HCT116 (cell line): Measurements from ENCODE around the gene AKAP11. TPM values are rescaled to one million over a fixed set of nuclear protein-coding genes. Genes with fewer than 3 reads are reported as not detected.
A peak's percentile ranks its signal among the peaks of the same experiment; 100 is the strongest.

Experiments
- ATAC-seq: fragments of 200-7000 bp; cut with Tn5 transposase; 2 replicates; pipeline ENCODE4 v1.9.1; 2020; ENCODE audit warnings: mild to moderate bottlenecking, moderate library complexity
- BruUV-seq: library from RNA; stranded (reverse); fragments of 400-500 nt; replicated peaks from 2 replicates; lab custom pipeline; 2021; lab: Mats Ljungman, UMichigan
- CTCF ChIA-PET: fragments of 300-600 bp; sonication (Branson Sonifier 250); formaldehyde crosslinking; loops from one replicate; lab custom pipeline; 2021; ENCODE audit warnings: antibody characterized with exemption; lab: Charles Lee
- POLR2A ChIA-PET: fragments of 300-600, 350-600 bp; sonication (Branson Sonifier 250); formaldehyde crosslinking; loops from one replicate; lab custom pipeline; 2021; ENCODE audit warnings: antibody characterized with exemption; lab: Charles Lee
- RAD21 ChIA-PET, 2 experiments: fragments of 300-600 bp; sonication (Branson Sonifier 250); formaldehyde crosslinking; loops; one replicate each; lab custom pipeline; 2023; ENCODE audit warnings: low total read pairs in 2 of 2; ENCODE audit not compliant: uncharacterized antibody in 2 of 2, unreplicated experiment in 2 of 2, low non-redundant PET in 1 of 2; lab: Charles Lee
- DNase-seq: peaks from one replicate; pipeline ENCODE4 v3.0.0-alpha.2; 2010; ENCODE audit warnings: low read depth, low spot score
- H2AFZ ChIP-seq: fragments of 200-600 bp; shearing (Covaris generic), sonication (generic); 2 replicates; pipeline ENCODE4 v1.6.1; 2017; ENCODE audit warnings: low read depth, mixed run types, mixed read lengths, antibody characterized with exemption, low read length; ENCODE audit not compliant: poor library complexity, severe bottlenecking
- H3K27ac ChIP-seq: 2 replicates; pipeline ENCODE4 v1.5.1; 2012; ENCODE audit warnings: low read depth, low read length
- H3K27me3 ChIP-seq: fragments of 200-600 bp; sonication (generic); 2 replicates; pipeline ENCODE4 v1.6.1; 2016; ENCODE audit warnings: mixed run types, low read length, mixed read lengths; ENCODE audit not compliant: insufficient read depth
- H3K36me3 ChIP-seq, 2 experiments: fragments of 200-500 bp in 1 of 2; fragments of 200-600 bp in 1 of 2; sonication (Bioruptor generic) in 1 of 2; sonication (generic) in 1 of 2; 2 replicates each; pipeline versions ENCODE4 v1.5.1 to v1.6.1; 2014 to 2016; ENCODE audit warnings: low read length in 2 of 2, inconsistent platforms in 1 of 2, mixed read lengths in 1 of 2, mixed run types in 1 of 2; ENCODE audit not compliant: insufficient read depth in 2 of 2, control insufficient read depth in 1 of 2
- H3K4me1 ChIP-seq, 2 experiments: fragments of 200-600 bp in 1 of 2; sonication (generic) in 1 of 2; 2 replicates each; pipeline versions ENCODE4 v1.5.1 to v1.6.1; 2012 to 2017; ENCODE audit warnings: low read length in 2 of 2, inconsistent platforms in 1 of 2, mild to moderate bottlenecking in 1 of 2, mixed read lengths in 1 of 2, mixed run types in 1 of 2, moderate library complexity in 1 of 2; ENCODE audit not compliant: insufficient read depth in 2 of 2, control insufficient read depth in 1 of 2
- H3K4me2 ChIP-seq: fragments of 200-600 bp; sonication (generic); 2 replicates; pipeline ENCODE4 v1.6.1; 2017; ENCODE audit warnings: mixed run types, low read length, mixed read lengths
- H3K4me3 ChIP-seq, 2 experiments: fragments of 200-600 bp in 1 of 2; sonication (generic) in 1 of 2; replicated peaks in 1 of 2; 2 replicates each; pipeline ENCODE4 v1.5.1; 2011 to 2016; ENCODE audit warnings: low read length in 2 of 2, control low read depth in 1 of 2, low read depth in 1 of 2, mild to moderate bottlenecking in 1 of 2, mixed read lengths in 1 of 2, mixed run types in 1 of 2
- H3K79me2 ChIP-seq: fragments of 200-600 bp; sonication (generic); 2 replicates; pipeline ENCODE4 v1.6.1; 2017; ENCODE audit warnings: mild to moderate bottlenecking, mixed run types, low read length, moderate library complexity, mixed read lengths; ENCODE audit not compliant: insufficient read depth
- H3K9ac ChIP-seq: fragments of 200-600 bp; sonication (generic); 2 replicates; pipeline ENCODE4 v1.6.1; 2016; ENCODE audit warnings: low read length, mixed read lengths
- H3K9me2 ChIP-seq: fragments of 200-600 bp; sonication (generic), shearing (Covaris generic); 2 replicates; pipeline ENCODE4 v1.6.1; 2017; ENCODE audit warnings: mixed run types, mild to moderate bottlenecking, moderate library complexity; ENCODE audit not compliant: insufficient read depth
- H3K9me3 ChIP-seq, 2 experiments: fragments of 200-500 bp in 1 of 2; fragments of 200-600 bp in 1 of 2; sonication (Bioruptor generic) in 1 of 2; sonication (generic) in 1 of 2; 2 replicates each; pipeline ENCODE4 v1.6.1; 2014 to 2017; ENCODE audit warnings: low read length in 2 of 2, mixed read lengths in 2 of 2, inconsistent platforms in 1 of 2, low read depth in 1 of 2, mild to moderate bottlenecking in 1 of 2, mixed run types in 1 of 2, moderate library complexity in 1 of 2; ENCODE audit not compliant: control insufficient read depth in 1 of 2, insufficient read depth in 1 of 2
- H4K20me1 ChIP-seq: fragments of 200-600 bp; sonication (generic), shearing (Covaris generic); 2 replicates; pipeline ENCODE4 v1.6.1; 2017; ENCODE audit warnings: mixed run types, mild to moderate bottlenecking, moderate library complexity; ENCODE audit not compliant: insufficient read depth
- CBX3 ChIP-seq: IDR thresholded peaks from 2 replicates; pipeline ENCODE4 v1.6.1; 2012; ENCODE audit warnings: low read depth
- EGR1 ChIP-seq: IDR thresholded peaks from 2 replicates; pipeline ENCODE4 v1.6.1; 2012; ENCODE audit warnings: low read depth
- ELF1 ChIP-seq: IDR thresholded peaks from 2 replicates; pipeline ENCODE4 v1.6.1; 2012; ENCODE audit warnings: low read depth, borderline replicate concordance
- EZH2phosphoT487 ChIP-seq: fragments of 200-600 bp; IDR thresholded peaks from 2 replicates; pipeline ENCODE4 v1.6.1; 2018; ENCODE audit warnings: antibody characterized with exemption, borderline replicate concordance
- FOSL1 ChIP-seq: IDR thresholded peaks from 2 replicates; pipeline ENCODE4 v1.6.1; 2012; ENCODE audit warnings: low read depth
- MAX ChIP-seq: IDR thresholded peaks from 2 replicates; pipeline ENCODE4 v1.6.1; 2012
- POLR2A ChIP-seq: IDR thresholded peaks from 2 replicates; pipeline ENCODE4 v1.7.0; 2011; ENCODE audit warnings: borderline replicate concordance; ENCODE audit not compliant: insufficient read depth, insufficient read length; ENCODE audit errors: extremely low read depth
- POLR2AphosphoS5 ChIP-seq: IDR thresholded peaks from 2 replicates; pipeline ENCODE4 v1.6.1; 2011; ENCODE audit warnings: mild to moderate bottlenecking, low read depth, low read length, moderate library complexity
- SIN3A ChIP-seq: IDR thresholded peaks from 2 replicates; pipeline ENCODE4 v1.6.1; 2012; ENCODE audit warnings: low read depth
- SP1 ChIP-seq: IDR thresholded peaks from 2 replicates; pipeline ENCODE4 v1.6.1; 2012; ENCODE audit warnings: low read depth
- ZNF274 ChIP-seq: fragments of 200-500 bp; sonication (Bioruptor generic); IDR thresholded peaks from 2 replicates; pipeline ENCODE4 v1.6.1; 2014; ENCODE audit warnings: mild to moderate bottlenecking, low read depth, low read length, inconsistent platforms
- intact Hi-C: fragments of 100-400 bp; cut with micrococcal nuclease; formaldehyde crosslinking; loops from 2 replicates; pipeline ENCODE4 v1.10.0; 2022
- total RNA-seq: library from RNA; stranded (reverse); gene quantifications from one replicate; pipeline ENCODE4 v1.2.1, GENCODE V29; 2021; ENCODE audit not compliant: unreplicated experiment
- TF ChIP-seq, protein P1 (sequence below): IDR thresholded peaks from 2 replicates; pipeline ENCODE4 v1.6.1; 2011; ENCODE audit warnings: mild to moderate bottlenecking, low read length, moderate library complexity; ENCODE audit not compliant: insufficient replicate concordance; ENCODE audit errors: extremely low read depth
- TF ChIP-seq, protein P2 (sequence below): IDR thresholded peaks from 2 replicates; pipeline ENCODE4 v1.6.1; 2012; ENCODE audit warnings: low read depth

Gene AKAP11
- total RNA-seq, 1 experiment from 2014 or later, result 21.7 TPM

GRCh38 chr13:42271337-42272114 is 426 bp upstream of the AKAP11 start:
- RAD21 ChIA-PET, result interaction anchor here in 1 of 2 experiments (0.7 kb wide), 1 partner anchor 206 kb away, joined by 4 read pairs; no protein-coding TSS in a partner anchor
- H3K27ac ChIP-seq, result peak overlapping the region; percentile 78
- CTCF ChIA-PET, result interaction anchor here (0.6 kb wide), 1 partner anchor 603 kb away, joined by 4 read pairs; no protein-coding TSS in a partner anchor
- H2AFZ ChIP-seq, result peak overlapping the region; percentile 67
- H3K79me2 ChIP-seq, result peaks cover 24% of the 10 kb centered on the region
- H3K4me3 ChIP-seq, result peak overlapping the region; percentile 70 to 90
- H3K9ac ChIP-seq, result peak overlapping the region; percentile 78
- H3K4me1 ChIP-seq, result peaks cover 11 to 24% of the 10 kb centered on the region in 2 experiments
- H3K9me3 ChIP-seq, result no peaks in the 10 kb centered on the region
- peak overlapping the region; percentile 77 for H3K4me2 ChIP-seq
- H3K9me2 ChIP-seq, result no peaks in the 10 kb centered on the region
- TF ChIP-seq ELF1 (peak; percentile 65), MAX (peak; percentile 97), CBX3 (no peak), FOSL1 (no peak), SP1 (peak; percentile 44), EGR1 (peak; percentile 92), SIN3A (peak; percentile 84), POLR2A (peak; percentile 8), ZNF274 (no peak), POLR2AphosphoS5 (peak; percentile 40), EZH2phosphoT487 (no peak)
- TF ChIP-seq, protein P1, sequence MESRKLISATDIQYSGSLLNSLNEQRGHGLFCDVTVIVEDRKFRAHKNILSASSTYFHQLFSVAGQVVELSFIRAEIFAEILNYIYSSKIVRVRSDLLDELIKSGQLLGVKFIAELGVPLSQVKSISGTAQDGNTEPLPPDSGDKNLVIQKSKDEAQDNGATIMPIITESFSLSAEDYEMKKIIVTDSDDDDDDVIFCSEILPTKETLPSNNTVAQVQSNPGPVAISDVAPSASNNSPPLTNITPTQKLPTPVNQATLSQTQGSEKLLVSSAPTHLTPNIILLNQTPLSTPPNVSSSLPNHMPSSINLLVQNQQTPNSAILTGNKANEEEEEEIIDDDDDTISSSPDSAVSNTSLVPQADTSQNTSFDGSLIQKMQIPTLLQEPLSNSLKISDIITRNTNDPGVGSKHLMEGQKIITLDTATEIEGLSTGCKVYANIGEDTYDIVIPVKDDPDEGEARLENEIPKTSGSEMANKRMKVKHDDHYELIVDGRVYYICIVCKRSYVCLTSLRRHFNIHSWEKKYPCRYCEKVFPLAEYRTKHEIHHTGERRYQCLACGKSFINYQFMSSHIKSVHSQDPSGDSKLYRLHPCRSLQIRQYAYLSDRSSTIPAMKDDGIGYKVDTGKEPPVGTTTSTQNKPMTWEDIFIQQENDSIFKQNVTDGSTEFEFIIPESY, result peak; percentile 97
- TF ChIP-seq, protein P2, sequence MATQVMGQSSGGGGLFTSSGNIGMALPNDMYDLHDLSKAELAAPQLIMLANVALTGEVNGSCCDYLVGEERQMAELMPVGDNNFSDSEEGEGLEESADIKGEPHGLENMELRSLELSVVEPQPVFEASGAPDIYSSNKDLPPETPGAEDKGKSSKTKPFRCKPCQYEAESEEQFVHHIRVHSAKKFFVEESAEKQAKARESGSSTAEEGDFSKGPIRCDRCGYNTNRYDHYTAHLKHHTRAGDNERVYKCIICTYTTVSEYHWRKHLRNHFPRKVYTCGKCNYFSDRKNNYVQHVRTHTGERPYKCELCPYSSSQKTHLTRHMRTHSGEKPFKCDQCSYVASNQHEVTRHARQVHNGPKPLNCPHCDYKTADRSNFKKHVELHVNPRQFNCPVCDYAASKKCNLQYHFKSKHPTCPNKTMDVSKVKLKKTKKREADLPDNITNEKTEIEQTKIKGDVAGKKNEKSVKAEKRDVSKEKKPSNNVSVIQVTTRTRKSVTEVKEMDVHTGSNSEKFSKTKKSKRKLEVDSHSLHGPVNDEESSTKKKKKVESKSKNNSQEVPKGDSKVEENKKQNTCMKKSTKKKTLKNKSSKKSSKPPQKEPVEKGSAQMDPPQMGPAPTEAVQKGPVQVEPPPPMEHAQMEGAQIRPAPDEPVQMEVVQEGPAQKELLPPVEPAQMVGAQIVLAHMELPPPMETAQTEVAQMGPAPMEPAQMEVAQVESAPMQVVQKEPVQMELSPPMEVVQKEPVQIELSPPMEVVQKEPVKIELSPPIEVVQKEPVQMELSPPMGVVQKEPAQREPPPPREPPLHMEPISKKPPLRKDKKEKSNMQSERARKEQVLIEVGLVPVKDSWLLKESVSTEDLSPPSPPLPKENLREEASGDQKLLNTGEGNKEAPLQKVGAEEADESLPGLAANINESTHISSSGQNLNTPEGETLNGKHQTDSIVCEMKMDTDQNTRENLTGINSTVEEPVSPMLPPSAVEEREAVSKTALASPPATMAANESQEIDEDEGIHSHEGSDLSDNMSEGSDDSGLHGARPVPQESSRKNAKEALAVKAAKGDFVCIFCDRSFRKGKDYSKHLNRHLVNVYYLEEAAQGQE, result no peak
- no peaks in the 10 kb centered on the region for H3K36me3 ChIP-seq
- DNase-seq (peak; percentile 96), ATAC-seq (peak; percentile 90)
- H3K27me3 ChIP-seq, result no peaks in the 10 kb centered on the region
- BruUV-seq, result no TSS peak
- H4K20me1 ChIP-seq, result no peaks in the 10 kb centered on the region
- intact Hi-C loops, result no loop called here
- POLR2A ChIA-PET, result no interaction called here
